Glomerular endothelial cell (primary cell): Measurements from ENCODE around the gene NCKAP5. TPM values are rescaled to one million over a fixed set of nuclear protein-coding genes. Genes with fewer than 3 reads are reported as not detected.

ENCODE experiments used
- DNase-seq: peaks from one replicate; pipeline ENCODE4 v3.0.0-alpha.2; 2011; ENCODE audit warnings: low read depth, low spot score; ENCODE audit errors: extremely low read depth
- total RNA-seq: library from RNA; depleted of rRNA; stranded (reverse); fragments of >200 nt; gene quantifications from 2 replicates; pipeline ENCODE4 v1.2.3, GENCODE V29; 2015

Gene NCKAP5
- total RNA-seq, 1 donor from 2014 or later = 6.8 TPM

GRCh38 chr2:133360190-133360589, 208.1 kb downstream of the NCKAP5 start:
- DNase-seq = no peak

- DNase-seq = no peak
Observed at GRCh38 chr2:133352719-133353118, 215.5 kb downstream of the NCKAP5 start.

- DNase-seq = no peak
Observed at GRCh38 chr2:133346654-133347053, 221.6 kb downstream of the NCKAP5 start.

- DNase-seq = no peak
Observed at GRCh38 chr2:133345638-133346037, 222.6 kb downstream of the NCKAP5 start.

GRCh38 chr2:133344849-133345248, 223.4 kb downstream of the NCKAP5 start:
- DNase-seq = no peak

- DNase-seq = no peak
Observed at GRCh38 chr2:133343018-133343352, 225.3 kb downstream of the NCKAP5 start.

- DNase-seq = no peak
Observed at GRCh38 chr2:133342286-133343017, 225.8 kb downstream of the NCKAP5 start.

- no peak for DNase-seq
Observed at GRCh38 chr2:133341575-133341974, 226.7 kb downstream of the NCKAP5 start.

GRCh38 chr2:133338224-133338623, 230.0 kb downstream of the NCKAP5 start:
- DNase-seq = no peak

GRCh38 chr2:133334923-133335322, 233.3 kb downstream of the NCKAP5 start:
- no peak for DNase-seq

GRCh38 chr2:133333181-133333580, 235.1 kb downstream of the NCKAP5 start:
- DNase-seq = no peak

- DNase-seq = no peak
Observed at GRCh38 chr2:133331436-133331835, 236.8 kb downstream of the NCKAP5 start.

GRCh38 chr2:133326652-133327397, 241.4 kb downstream of the NCKAP5 start:
- DNase-seq = no peak

- DNase-seq = no peak
Observed at GRCh38 chr2:133324150-133324561, 244.1 kb downstream of the NCKAP5 start.

GRCh38 chr2:133322909-133323308, 245.4 kb downstream of the NCKAP5 start:
- no peak for DNase-seq

- DNase-seq = no peak
Observed at GRCh38 chr2:133317178-133317577, 251.1 kb downstream of the NCKAP5 start.

- no peak for DNase-seq
Observed at GRCh38 chr2:133316557-133316956, 251.7 kb downstream of the NCKAP5 start.

GRCh38 chr2:133315280-133315679, 253.0 kb downstream of the NCKAP5 start:
- no peak for DNase-seq

GRCh38 chr2:133314795-133315194, 253.5 kb downstream of the NCKAP5 start:
- no peak for DNase-seq

- no peak for DNase-seq
Observed at GRCh38 chr2:133312038-133312729, 256.1 kb downstream of the NCKAP5 start.

GRCh38 chr2:133306236-133306635, 262.0 kb downstream of the NCKAP5 start:
- no peak for DNase-seq

GRCh38 chr2:133304344-133304743, 263.9 kb downstream of the NCKAP5 start:
- no peak for DNase-seq
